Measurements from ENCODE around the gene EGFL6. TPM values are rescaled to one million over a fixed set of nuclear protein-coding genes. Genes with fewer than 3 reads are reported as not detected.

Gene EGFL6
- total RNA-seq, 6 experiments from 2014 or later = not detected

DNA sequence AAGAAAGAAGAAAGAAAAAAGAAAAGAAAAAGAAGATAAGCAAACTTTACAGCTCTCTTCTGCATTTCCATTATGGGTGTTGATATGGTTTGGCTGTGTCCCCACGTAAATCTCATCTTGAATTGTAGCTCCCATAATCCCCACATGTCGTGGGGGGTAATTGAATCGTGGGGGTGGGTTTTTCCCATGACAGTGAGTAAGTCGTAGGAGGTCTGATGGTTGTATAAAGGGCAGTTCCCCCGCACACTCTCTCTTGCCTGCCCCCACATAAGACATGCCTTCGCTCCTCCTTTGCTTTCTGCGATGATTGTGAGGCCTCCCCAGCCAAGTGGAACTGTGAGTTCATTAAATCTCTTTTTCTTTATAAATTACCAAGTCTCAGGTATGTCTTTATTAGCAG is 112.2 kb downstream of the EGFL6 start:
- DNase-seq = no peak

More for the DNA sequence above, 112.2 kb downstream of the EGFL6 start:
- H3K27ac ChIP-seq = no peak overlapping the region
- no peak overlapping the region for H3K4me3 ChIP-seq
- 62% methylated on average over 7 of the region's 7 CpGs for WGBS (ENCODE audit: insufficient coverage, low coverage, low lambda C conversion rate, missing lambda C conversion rate)
- TF ChIP-seq POLR2A (IDR thresholded peaks at IDR 0.05) = no peak
- TF ChIP-seq, protein P1, sequence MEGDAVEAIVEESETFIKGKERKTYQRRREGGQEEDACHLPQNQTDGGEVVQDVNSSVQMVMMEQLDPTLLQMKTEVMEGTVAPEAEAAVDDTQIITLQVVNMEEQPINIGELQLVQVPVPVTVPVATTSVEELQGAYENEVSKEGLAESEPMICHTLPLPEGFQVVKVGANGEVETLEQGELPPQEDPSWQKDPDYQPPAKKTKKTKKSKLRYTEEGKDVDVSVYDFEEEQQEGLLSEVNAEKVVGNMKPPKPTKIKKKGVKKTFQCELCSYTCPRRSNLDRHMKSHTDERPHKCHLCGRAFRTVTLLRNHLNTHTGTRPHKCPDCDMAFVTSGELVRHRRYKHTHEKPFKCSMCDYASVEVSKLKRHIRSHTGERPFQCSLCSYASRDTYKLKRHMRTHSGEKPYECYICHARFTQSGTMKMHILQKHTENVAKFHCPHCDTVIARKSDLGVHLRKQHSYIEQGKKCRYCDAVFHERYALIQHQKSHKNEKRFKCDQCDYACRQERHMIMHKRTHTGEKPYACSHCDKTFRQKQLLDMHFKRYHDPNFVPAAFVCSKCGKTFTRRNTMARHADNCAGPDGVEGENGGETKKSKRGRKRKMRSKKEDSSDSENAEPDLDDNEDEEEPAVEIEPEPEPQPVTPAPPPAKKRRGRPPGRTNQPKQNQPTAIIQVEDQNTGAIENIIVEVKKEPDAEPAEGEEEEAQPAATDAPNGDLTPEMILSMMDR (IDR thresholded peaks at IDR 0.05) = no peak
- no peak for ATAC-seq
- H3K4me1 ChIP-seq = no peaks in the 10 kb centered on the region
- no peaks in the 10 kb centered on the region for H3K27me3 ChIP-seq
- H3K36me3 ChIP-seq = no peaks in the 10 kb centered on the region
- intact Hi-C loops (cut with DNase I) = no loop called here
- no peaks in the 10 kb centered on the region for H3K9me3 ChIP-seq

Small RNAs within 50 kb of the gene (microRNA-seq; reads per million reads assigned to microRNA genes)
- 0 reads per million in 2 donors for gene MIR6086

Other genes starting within 250 kb of the EGFL6 start
- not detected for gene ATXN3L, start 249.5 kb upstream of the EGFL6 start, total RNA-seq
- 1 to 10 TPM; 3.4 to 4.8 (median 4.1) TPM for gene TCEANC, start 83.5 kb downstream of the EGFL6 start, total RNA-seq
- 10 to 100 TPM in 5 of 6 experiments, 1 to 10 TPM in 1; 9.9 to 20.8 (median 12.7) TPM for gene RAB9A, start 119.5 kb downstream of the EGFL6 start, total RNA-seq
- gene TRAPPC2, start 165.0 kb downstream of the EGFL6 start, total RNA-seq = 10 to 100 TPM in 1 of 6 experiments, 1 to 10 TPM in 5; 6.3 to 13.8 (median 8.5) TPM
- gene OFD1, start 165.1 kb downstream of the EGFL6 start, total RNA-seq = 10 to 100 TPM in 3 of 6 experiments, 1 to 10 TPM in 3; 6.5 to 12.4 (median 10.5) TPM
- 1 to 10 TPM in 1 of 6 experiments, under 1 TPM in 5; 0.18 to 1.6 (median 0.64) TPM for gene GPM6B, start 247.5 kb downstream of the EGFL6 start, total RNA-seq